Activated CD4-positive, alpha-beta T cell treated with anti-CD3 and anti-CD28 coated beads, Interleukin-2, amount 10 ng/mL, durations not matched to agents 7 days and 5 days (primary cell): ENCODE results near the gene MMAB. TPM values are rescaled to one million over a fixed set of nuclear protein-coding genes. Genes with fewer than 3 reads are reported as not detected.

Experiments used
- CTCF ChIA-PET: fragments of 350-600 bp; sonication (Branson Sonifier 250); formaldehyde crosslinking; loops from one replicate; lab custom pipeline; 2021; ENCODE audit warnings: antibody characterized with exemption; lab: Charles Lee
- POLR2A ChIA-PET: fragments of 350-600 bp; sonication (Branson Sonifier 250); formaldehyde crosslinking; loops from one replicate; lab custom pipeline; 2021; ENCODE audit warnings: antibody characterized with exemption; lab: Charles Lee
- DNase-seq: peaks from one replicate; pipeline ENCODE4 v3.0.0-alpha.2; 2020
- H3K27ac Mint-ChIP-seq: one replicate; pipeline ENCODE4 v1.8.0; 2021; ENCODE audit warnings: mild to moderate bottlenecking, moderate library complexity, mixed read lengths
- H3K27me3 Mint-ChIP-seq: one replicate; pipeline ENCODE4 v1.8.0; 2021; ENCODE audit warnings: mixed read lengths
- H3K36me3 Mint-ChIP-seq: one replicate; pipeline ENCODE4 v1.8.0; 2021; ENCODE audit warnings: low read depth, mixed read lengths
- H3K4me1 Mint-ChIP-seq: one replicate; pipeline ENCODE4 v1.8.0; 2021; ENCODE audit warnings: mixed read lengths
- H3K4me3 Mint-ChIP-seq: one replicate; pipeline ENCODE4 v1.8.0; 2021; ENCODE audit warnings: mild to moderate bottlenecking, moderate library complexity, mixed read lengths
- H3K9me3 Mint-ChIP-seq: one replicate; pipeline ENCODE4 v1.8.0; 2021; ENCODE audit warnings: mixed read lengths
- total RNA-seq, 2 experiments: library from RNA; stranded (reverse); gene quantifications; one replicate each; pipeline ENCODE4 v1.2.3, GENCODE V29; 2021

MMAB gene
- total RNA-seq, 2 experiments from 2014 or later, result 21.4 to 25.7 TPM

DNA sequence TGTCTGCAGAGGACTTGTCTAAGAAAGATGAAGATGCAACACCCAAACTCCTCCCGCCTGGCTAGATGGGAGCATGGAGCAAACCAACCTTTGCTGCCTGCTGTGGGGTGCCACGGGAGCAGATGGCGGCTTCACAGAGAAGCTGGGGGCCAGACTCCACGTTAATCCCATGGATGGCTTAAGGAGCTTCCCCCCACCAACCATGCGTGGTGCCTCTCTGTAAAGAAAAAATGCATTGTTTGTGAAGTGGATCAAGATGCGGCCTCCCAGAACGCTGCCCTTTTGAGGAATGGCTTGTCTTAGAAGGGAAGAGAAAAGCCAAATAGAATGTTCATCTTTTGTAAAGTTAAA, 15.9 kb upstream of the MMAB start:
- CTCF ChIA-PET, result interaction anchor here (0.6 to 5.6 kb wide), 3 partner anchors 9 to 184 kb away, joined by 3 to 24 read pairs (median 3); no protein-coding TSS in a partner anchor
- POLR2A ChIA-PET, result interaction anchor here (0.6 kb wide), 1 partner anchor 451 kb away, joined by 5 read pairs; no protein-coding TSS in a partner anchor
- Mint-ChIP-seq H3K27ac (no peak overlapping the region), H3K36me3 (peaks cover 15% of the 10 kb centered on the region), H3K4me3 (no peak overlapping the region), H3K9me3 (no peaks in the 10 kb centered on the region), H3K4me1 (peaks cover 5% of the 10 kb centered on the region), H3K27me3 (peaks cover 2% of the 10 kb centered on the region)
- DNase-seq, result no peak

DNA sequence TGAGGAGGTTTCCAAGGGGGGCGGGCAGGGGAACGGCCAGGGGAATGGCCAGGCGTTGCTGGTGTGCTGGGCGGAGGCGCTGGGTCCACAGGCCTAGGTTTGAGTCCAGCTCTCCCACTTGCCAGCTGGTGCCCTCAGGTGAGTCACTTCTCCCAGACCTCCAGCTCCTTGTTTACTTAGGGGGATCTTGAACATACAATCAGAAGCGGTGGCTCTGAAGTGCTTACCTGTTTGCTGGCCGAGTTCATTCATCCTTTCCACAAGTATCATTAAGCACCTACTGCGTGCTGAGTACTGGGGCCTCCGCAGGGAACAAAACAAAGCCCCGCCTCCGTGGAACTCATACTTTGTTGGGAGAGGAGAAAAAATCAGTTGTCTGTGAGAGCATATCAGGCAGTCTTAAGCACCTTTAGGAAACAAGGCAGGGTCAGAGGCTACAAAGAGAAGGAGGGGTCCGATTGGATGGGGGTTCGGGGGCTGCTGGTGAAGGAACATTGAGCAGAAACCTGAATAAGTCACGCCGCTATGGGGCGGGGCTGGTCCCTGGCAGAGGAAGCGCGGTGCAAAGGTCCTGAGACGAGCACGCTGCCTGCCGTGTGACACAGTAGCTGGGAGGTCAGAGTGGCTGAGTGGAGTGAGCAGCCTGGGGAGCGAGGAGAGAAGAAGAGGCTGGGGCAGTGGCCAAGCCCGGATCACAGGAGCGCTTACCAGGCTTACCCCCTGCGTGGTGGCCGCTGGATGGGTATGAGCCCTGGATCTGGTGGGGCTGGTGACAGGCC, 15.3 kb upstream of the MMAB start:
- ChIA-PET CTCF (interaction anchor here (1.6 to 5.6 kb wide), 2 partner anchors 9 to 10 kb away, joined by 3 to 24 read pairs; no protein-coding TSS in a partner anchor), POLR2A (no interaction called here)
- Mint-ChIP-seq H3K4me3 (no peak overlapping the region), H3K36me3 (peaks cover 15% of the 10 kb centered on the region), H3K27ac (peak overlapping the region; percentile 41), H3K9me3 (no peaks in the 10 kb centered on the region), H3K27me3 (peaks cover 2% of the 10 kb centered on the region), H3K4me1 (no peaks in the 10 kb centered on the region)
- DNase-seq, result no peak

DNA sequence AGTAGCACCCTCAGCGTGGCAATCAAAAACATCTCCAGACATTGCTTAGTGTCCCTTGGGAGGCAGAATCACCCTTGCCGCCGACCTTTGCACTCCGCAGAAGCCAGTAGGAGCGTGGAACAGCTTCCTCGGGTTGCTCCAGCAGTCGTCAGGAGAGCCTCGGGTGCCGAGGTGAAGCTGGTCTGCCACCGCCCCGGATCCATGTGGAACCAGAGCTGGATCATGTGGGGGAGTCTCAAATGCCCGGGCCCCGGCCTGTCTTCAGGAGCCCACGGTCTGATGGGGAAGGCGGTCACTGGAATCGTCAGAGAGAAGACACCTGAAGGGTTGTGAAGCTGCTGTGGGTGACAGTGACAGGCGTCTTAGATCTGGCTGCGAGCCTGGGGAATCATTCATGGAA, 14.6 kb upstream of the MMAB start:
- no peak overlapping the region for H3K4me3 Mint-ChIP-seq
- no peak overlapping the region for H3K27ac Mint-ChIP-seq
- ChIA-PET CTCF (interaction anchor here (1.6 to 5.6 kb wide), 2 partner anchors 10 kb away, joined by 3 to 24 read pairs; no protein-coding TSS in a partner anchor), POLR2A (no interaction called here)
- no peaks in the 10 kb centered on the region for H3K9me3 Mint-ChIP-seq
- peaks cover 2% of the 10 kb centered on the region for H3K27me3 Mint-ChIP-seq
- H3K4me1 Mint-ChIP-seq, result no peaks in the 10 kb centered on the region
- H3K36me3 Mint-ChIP-seq, result peaks cover 13% of the 10 kb centered on the region
- DNase-seq, result no peak

DNA sequence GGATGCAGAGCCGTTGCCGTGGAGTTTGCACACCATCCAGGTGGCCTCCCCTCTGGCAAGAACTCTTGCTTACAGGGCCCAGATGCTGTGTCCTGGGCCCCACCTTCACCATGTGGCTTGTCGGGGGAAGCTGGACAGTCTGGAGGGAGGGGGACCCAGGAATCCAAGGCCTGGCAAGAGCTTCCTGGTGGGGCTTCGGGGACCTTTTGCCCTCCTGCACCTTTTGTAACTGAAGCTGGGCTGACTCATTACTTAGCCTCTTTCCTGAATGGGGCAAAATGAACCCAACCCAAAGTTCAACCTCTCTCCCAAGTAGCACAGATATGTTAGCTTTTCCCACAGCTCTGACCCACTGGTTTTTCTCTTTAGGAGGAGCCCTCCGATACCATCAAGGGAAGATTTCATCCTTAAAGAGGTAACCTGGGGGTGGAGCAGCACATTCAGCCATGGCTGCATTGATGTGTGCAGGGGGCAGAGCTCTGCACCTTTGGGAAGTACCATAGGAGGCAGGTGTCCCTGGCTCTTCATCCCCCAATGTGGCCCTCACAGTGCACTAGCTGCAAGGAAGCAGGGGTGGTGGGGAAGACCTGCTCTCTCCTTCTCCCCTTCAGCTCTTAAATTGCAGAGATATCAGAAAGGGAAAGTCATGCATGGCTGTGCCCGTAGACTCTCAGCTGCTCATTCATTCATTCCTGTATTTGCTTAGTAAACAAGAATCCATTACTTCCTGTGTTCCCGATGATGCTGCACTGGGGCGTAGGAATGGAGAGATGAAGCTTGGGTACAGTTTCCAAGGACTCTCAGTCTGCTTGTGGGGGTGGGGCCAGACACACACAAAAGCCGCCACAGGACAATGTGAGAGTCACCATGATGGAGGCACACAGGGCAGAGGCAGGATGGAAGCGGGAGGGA, 13.3 kb upstream of the MMAB start:
- no peak for DNase-seq
- no peaks in the 10 kb centered on the region for H3K27me3 Mint-ChIP-seq
- H3K36me3 Mint-ChIP-seq, result peaks cover 12% of the 10 kb centered on the region
- CTCF ChIA-PET, result interaction anchor here (0.9 to 5.6 kb wide), 3 partner anchors 8 to 12 kb away, joined by 3 to 24 read pairs (median 4); partner anchors contain the start of gene MVK
- no peak overlapping the region for H3K4me3 Mint-ChIP-seq
- no peak overlapping the region for H3K27ac Mint-ChIP-seq
- H3K9me3 Mint-ChIP-seq, result no peaks in the 10 kb centered on the region
- POLR2A ChIA-PET, result no interaction called here
- no peaks in the 10 kb centered on the region for H3K4me1 Mint-ChIP-seq

DNA sequence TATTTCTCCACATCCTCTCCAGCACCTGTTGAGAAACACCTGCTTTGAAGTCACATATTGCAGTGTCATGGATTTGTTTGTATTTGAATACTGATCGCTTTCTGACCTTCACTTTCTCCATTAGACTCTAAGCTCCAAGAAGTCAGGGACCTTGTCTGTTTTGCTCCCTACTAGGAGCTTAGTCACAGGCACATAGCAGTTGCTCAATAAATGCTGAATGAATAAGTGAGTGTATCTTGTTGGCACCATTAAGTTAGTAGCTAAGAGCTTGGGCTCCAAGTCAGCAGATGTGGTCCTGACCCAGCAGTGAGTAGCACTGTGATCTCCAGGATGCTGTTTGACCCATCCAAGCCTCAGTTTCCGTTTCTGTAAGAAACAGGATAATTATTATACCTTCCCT, 10.4 kb upstream of the MMAB start:
- no peaks in the 10 kb centered on the region for H3K9me3 Mint-ChIP-seq
- H3K36me3 Mint-ChIP-seq, result peaks cover 19% of the 10 kb centered on the region
- H3K27ac Mint-ChIP-seq, result no peak overlapping the region
- POLR2A ChIA-PET, result no interaction called here
- DNase-seq, result no peak
- CTCF ChIA-PET, result no interaction called here
- no peak overlapping the region for H3K4me3 Mint-ChIP-seq
- H3K4me1 Mint-ChIP-seq, result no peaks in the 10 kb centered on the region
- H3K27me3 Mint-ChIP-seq, result no peaks in the 10 kb centered on the region

DNA sequence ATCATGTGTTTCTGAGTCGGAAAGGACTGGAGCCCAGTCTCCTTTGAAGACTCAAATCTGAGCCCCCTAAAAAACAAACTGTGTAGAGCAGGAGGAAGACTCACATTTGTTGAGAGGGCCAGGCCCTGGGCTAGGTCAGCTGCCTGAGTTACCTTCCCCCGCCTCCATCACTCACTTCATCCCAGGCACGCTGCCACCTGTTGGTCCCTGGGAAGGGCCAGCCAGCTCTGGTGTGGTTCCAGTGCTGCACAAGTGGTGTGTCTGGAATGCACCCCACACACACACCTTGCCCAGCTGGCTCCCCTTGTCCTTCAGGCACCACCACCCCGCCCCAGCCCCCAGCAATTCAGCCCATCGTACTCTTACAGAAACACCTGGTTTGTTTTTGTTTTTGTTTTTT, 9.3 kb upstream of the MMAB start:
- ChIA-PET POLR2A (no interaction called here), CTCF (interaction anchor here (1.2 kb wide), 1 partner anchor 9 kb away, joined by 4 read pairs; the partner anchor contains the start of genes MMAB and MVK)
- no peaks in the 10 kb centered on the region for H3K27me3 Mint-ChIP-seq

DNA sequence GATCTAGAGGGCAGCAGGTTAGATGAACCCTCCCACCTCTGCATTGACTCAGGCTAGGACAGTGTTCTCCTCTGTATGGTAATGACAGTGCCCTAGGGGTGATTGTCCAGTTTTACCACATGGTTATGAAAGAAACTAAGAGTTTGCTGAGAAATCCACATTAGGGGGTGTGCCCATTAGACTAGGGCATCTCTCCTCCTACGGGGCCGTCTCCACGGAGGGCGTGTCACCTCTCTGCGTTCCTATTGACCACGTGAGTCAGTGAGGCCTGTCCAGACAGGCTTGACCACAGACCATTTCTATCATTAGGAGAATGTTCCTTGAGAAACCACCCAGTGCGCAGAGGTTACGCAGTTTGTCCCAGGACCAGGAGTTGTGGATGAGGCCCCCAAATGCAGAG, 8.6 kb upstream of the MMAB start:
- no peak for DNase-seq
- Mint-ChIP-seq H3K27ac (no peak overlapping the region), H3K4me1 (no peaks in the 10 kb centered on the region), H3K36me3 (peaks cover 18% of the 10 kb centered on the region), H3K4me3 (no peak overlapping the region), H3K9me3 (no peaks in the 10 kb centered on the region), H3K27me3 (no peaks in the 10 kb centered on the region)
- CTCF ChIA-PET, result interaction anchor here (1.2 kb wide), 1 partner anchor 8 kb away, joined by 4 read pairs; the partner anchor contains the start of genes MMAB and MVK
- POLR2A ChIA-PET, result no interaction called here

More for the DNA sequence above, 9.3 kb upstream of the MMAB start:
- H3K36me3 Mint-ChIP-seq, result peaks cover 16% of the 10 kb centered on the region
- H3K4me1 Mint-ChIP-seq, result no peaks in the 10 kb centered on the region
- H3K4me3 Mint-ChIP-seq, result no peak overlapping the region
- no peak for DNase-seq
- no peak overlapping the region for H3K27ac Mint-ChIP-seq
- no peaks in the 10 kb centered on the region for H3K9me3 Mint-ChIP-seq

DNA sequence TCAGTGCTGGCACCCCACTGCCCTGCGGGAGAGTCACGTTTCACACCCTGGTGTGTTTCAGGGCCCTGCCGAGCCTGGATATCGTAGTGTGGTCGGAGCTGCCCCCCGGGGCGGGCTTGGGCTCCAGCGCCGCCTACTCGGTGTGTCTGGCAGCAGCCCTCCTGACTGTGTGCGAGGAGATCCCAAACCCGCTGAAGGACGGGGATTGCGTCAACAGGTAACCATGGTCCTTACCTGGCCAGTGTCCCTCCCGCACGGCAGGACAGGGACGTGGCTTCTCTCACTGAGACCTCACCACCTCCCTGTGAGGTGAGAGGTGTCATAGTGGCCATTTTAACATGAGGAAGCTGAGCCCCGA, 8.0 kb upstream of the MMAB start:
- DNase-seq, result no peak
- Mint-ChIP-seq H3K4me1 (no peaks in the 10 kb centered on the region), H3K27me3 (no peaks in the 10 kb centered on the region), H3K36me3 (peaks cover 19% of the 10 kb centered on the region), H3K4me3 (no peak overlapping the region), H3K27ac (no peak overlapping the region), H3K9me3 (no peaks in the 10 kb centered on the region)
- CTCF ChIA-PET, result no interaction called here
- POLR2A ChIA-PET, result no interaction called here

DNA sequence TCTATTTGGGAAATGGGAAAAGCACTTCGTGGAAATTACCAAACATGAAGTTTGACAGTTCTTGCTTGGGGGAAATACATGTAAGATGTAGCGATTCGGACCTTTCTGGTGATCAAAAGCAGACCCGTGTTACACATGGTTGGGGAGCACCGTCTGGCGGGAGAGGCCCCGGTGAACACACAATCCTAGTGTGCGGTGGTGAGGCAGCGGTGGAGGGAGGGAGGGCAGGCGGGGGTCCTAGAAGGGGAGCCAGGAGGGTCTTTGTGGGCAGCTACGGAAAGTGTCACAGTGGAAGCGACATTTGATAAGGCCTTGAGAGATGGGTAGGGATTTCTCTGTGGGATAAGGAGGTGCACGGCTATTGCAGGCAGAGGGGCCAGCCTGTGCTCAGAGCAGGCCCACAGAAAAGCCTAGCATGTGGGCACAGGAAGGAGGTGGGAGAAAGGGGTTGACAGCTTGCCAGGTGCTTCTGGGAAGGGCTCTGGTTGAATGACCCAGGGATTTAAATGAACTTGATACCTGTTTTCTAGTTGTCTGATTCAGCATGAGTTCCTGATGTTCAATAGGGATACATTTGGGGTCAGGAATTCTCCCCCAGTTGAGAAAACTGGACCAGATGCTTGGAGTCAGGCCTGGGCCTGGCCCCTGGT, 7.5 kb upstream of the MMAB start:
- H3K27me3 Mint-ChIP-seq, result no peaks in the 10 kb centered on the region
- no peak overlapping the region for H3K4me3 Mint-ChIP-seq
- no peaks in the 10 kb centered on the region for H3K9me3 Mint-ChIP-seq
- no peaks in the 10 kb centered on the region for H3K4me1 Mint-ChIP-seq
- peaks cover 21% of the 10 kb centered on the region for H3K36me3 Mint-ChIP-seq
- H3K27ac Mint-ChIP-seq, result no peak overlapping the region
- DNase-seq, result no peak
- ChIA-PET CTCF (no interaction called here), POLR2A (no interaction called here)

DNA sequence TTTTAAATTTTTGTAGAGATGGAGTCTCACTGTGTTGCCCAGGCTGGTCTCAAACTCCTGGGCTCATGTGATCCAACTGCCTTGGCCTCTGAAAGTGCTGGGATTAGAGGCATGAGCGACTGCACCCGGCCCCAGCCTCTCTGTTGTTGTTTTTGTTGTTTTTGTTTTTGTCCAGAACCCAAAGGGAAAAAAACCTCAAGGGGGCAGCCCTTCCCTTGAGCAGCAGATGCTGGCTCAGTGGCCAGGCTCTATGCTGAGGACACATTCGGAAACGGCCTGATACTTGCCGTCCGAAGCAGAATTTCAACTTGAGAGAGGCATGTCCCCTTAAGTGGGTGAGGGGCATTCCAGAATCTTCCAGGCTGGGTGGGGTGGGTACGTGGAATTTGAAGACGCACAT, 7.0 kb upstream of the MMAB start:
- H3K27ac Mint-ChIP-seq, result no peak overlapping the region
- no peaks in the 10 kb centered on the region for H3K9me3 Mint-ChIP-seq
- DNase-seq, result no peak
- no peaks in the 10 kb centered on the region for H3K27me3 Mint-ChIP-seq
- ChIA-PET POLR2A (no interaction called here), CTCF (no interaction called here)
- H3K36me3 Mint-ChIP-seq, result peaks cover 21% of the 10 kb centered on the region
- no peak overlapping the region for H3K4me3 Mint-ChIP-seq
- H3K4me1 Mint-ChIP-seq, result peaks cover 3% of the 10 kb centered on the region

DNA sequence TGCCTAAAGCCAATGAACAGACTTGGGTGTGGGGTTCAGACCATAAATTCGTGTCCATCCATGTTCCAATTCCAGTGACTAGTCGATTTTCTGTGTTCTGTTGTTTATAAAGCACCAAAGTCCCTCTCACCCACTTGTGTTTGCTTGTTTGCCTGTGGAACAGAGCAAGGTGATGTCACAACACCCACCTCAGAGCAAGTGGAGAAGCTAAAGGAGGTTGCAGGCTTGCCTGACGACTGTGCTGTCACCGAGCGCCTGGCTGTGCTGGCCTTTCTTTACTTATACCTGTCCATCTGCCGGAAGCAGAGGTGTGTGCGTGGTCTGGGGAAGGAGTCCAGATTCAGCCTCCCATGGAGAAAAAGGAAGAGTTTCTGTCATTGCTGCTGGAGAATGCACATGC, 6.3 kb upstream of the MMAB start:
- Mint-ChIP-seq H3K4me3 (no peak overlapping the region), H3K36me3 (peaks cover 21% of the 10 kb centered on the region), H3K4me1 (peaks cover 8% of the 10 kb centered on the region), H3K27ac (no peak overlapping the region), H3K27me3 (no peaks in the 10 kb centered on the region), H3K9me3 (no peaks in the 10 kb centered on the region)
- DNase-seq, result no peak
- ChIA-PET POLR2A (no interaction called here), CTCF (no interaction called here)

DNA sequence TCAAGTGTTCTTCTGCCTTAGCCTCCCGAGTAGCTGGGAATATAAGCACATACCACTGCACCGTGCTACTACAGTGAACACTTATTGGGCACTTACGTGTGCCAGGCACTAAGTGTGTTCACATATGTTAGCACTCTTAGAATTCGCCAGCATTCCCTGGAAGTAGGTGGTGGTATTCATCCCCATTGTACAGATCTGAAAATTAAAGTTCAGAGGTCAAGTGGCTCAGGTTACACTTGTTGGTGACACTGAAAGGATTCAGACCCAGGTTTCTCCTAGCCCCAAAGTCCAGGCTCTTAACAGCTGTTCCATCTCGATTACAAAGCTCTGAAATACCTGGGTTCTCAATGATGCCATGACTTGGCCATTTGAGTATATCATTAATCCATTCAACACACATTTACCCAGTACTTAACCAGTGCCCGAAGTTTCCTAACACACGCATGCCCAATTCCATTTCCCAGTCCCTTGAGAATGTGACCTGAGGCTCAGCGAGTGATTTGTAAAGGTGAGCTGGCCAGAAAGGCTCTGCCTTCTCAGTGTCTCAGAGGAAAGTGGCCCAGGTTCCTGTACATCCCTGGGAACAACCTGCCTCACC, 5.1 kb upstream of the MMAB start:
- CTCF ChIA-PET, result interaction anchor here (1.4 kb wide), 1 partner anchor 9 kb away, joined by 3 read pairs; no protein-coding TSS in a partner anchor
- no peak for DNase-seq
- Mint-ChIP-seq H3K4me3 (no peak overlapping the region), H3K27ac (no peak overlapping the region), H3K27me3 (no peaks in the 10 kb centered on the region), H3K4me1 (peaks cover 17% of the 10 kb centered on the region), H3K36me3 (peaks cover 21% of the 10 kb centered on the region), H3K9me3 (no peaks in the 10 kb centered on the region)
- POLR2A ChIA-PET, result no interaction called here
